ENCODE results near the gene MTA1.

DNA sequence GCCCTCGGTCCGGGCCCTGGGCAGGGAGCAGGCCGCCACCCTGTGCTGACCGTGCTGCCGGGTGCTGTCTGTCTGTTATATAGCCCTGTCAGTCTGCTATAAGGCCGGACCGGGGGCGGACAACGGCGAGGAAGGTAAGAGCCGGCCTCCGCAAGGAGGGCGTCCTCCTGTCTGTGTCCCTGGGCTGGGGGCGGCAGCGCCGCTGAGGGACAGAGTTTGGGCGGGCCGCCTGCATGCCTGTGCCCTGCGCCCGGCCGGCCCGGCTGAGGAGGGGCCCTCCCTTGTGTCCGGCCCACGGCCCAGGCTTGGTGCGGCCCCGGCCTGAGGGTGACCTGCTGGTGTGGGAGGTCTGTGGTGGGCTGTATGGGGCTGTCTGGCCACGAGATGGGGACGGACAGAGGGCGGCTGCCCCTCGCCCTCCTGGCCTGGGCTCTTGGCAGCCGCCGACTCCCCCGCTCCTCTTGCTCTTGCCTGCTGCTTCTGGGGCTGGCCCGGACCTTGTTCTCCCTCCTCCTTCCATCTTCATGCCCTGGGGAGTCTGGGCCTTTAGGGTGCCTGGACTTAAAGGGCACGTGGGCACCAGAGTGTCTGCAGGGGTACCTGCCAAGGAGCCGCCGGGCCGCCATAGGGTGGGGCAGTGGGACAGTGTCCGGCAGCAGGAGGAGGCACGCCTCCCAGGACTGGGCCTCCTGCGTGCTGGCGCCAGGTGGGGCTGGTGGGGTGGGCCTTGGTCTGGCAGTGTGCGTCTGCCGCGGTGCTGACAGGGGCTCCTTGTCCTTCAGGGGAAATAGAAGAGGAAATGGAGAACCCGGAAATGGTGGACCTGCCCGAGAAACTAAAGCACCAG lies 29.9 kb downstream of the MTA1 start:
- TF ChIP-seq, protein P1, sequence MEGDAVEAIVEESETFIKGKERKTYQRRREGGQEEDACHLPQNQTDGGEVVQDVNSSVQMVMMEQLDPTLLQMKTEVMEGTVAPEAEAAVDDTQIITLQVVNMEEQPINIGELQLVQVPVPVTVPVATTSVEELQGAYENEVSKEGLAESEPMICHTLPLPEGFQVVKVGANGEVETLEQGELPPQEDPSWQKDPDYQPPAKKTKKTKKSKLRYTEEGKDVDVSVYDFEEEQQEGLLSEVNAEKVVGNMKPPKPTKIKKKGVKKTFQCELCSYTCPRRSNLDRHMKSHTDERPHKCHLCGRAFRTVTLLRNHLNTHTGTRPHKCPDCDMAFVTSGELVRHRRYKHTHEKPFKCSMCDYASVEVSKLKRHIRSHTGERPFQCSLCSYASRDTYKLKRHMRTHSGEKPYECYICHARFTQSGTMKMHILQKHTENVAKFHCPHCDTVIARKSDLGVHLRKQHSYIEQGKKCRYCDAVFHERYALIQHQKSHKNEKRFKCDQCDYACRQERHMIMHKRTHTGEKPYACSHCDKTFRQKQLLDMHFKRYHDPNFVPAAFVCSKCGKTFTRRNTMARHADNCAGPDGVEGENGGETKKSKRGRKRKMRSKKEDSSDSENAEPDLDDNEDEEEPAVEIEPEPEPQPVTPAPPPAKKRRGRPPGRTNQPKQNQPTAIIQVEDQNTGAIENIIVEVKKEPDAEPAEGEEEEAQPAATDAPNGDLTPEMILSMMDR (IDR thresholded peaks at IDR 0.05): no peak
- TF ChIP-seq POLR2A (IDR thresholded peaks at IDR 0.05): no peak
